ENCODE data around the gene SIAE. TPM values are rescaled to one million over a fixed set of nuclear protein-coding genes. Genes with fewer than 3 reads are reported as not detected.
"Not testable (repeated sequence)": the region's sequence is repeated elsewhere in the genome, so short reads cannot be mapped to it uniquely, and the experiment has no call there.

SIAE gene
- total RNA-seq, 1 donor from 2014 or later, result 4.8 TPM

DNA sequence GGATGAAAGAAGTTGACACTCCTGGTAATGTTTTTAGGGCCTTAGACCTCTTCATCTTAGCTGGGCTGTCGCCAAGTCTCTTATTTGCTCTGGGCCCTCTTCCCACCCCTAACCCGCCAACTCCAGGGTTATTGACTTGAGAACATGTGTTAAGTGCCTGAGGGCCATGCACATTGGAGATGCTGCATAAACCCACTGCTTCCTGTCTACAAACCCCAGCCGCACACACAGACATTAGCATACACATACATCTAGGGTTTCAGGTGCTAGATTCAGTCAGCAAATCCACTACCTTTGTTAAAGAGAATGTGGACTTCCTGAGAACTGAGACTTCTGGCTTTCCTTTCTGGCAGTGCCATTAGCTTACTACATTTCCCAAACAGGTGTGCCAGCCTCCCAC lies 61.5 kb downstream of the SIAE start:
- DNase-seq (ENCODE audit: low spot score in 2 of 2), result no peak
- TF ChIP-seq, protein P1, sequence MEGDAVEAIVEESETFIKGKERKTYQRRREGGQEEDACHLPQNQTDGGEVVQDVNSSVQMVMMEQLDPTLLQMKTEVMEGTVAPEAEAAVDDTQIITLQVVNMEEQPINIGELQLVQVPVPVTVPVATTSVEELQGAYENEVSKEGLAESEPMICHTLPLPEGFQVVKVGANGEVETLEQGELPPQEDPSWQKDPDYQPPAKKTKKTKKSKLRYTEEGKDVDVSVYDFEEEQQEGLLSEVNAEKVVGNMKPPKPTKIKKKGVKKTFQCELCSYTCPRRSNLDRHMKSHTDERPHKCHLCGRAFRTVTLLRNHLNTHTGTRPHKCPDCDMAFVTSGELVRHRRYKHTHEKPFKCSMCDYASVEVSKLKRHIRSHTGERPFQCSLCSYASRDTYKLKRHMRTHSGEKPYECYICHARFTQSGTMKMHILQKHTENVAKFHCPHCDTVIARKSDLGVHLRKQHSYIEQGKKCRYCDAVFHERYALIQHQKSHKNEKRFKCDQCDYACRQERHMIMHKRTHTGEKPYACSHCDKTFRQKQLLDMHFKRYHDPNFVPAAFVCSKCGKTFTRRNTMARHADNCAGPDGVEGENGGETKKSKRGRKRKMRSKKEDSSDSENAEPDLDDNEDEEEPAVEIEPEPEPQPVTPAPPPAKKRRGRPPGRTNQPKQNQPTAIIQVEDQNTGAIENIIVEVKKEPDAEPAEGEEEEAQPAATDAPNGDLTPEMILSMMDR (IDR thresholded peaks at IDR 0.05), result no peak
- Histone ChIP-seq H3K4me1 (no peaks in the 10 kb centered on the region), H3K4me3 (no peak overlapping the region), H3K27me3 (no peaks in the 10 kb centered on the region), H3K9me3 (no peaks in the 10 kb centered on the region), H3K27ac (no peak overlapping the region), H3K36me3 (no peaks in the 10 kb centered on the region)
- intact Hi-C loops (cut with DNase I), result no loop called here

DNA sequence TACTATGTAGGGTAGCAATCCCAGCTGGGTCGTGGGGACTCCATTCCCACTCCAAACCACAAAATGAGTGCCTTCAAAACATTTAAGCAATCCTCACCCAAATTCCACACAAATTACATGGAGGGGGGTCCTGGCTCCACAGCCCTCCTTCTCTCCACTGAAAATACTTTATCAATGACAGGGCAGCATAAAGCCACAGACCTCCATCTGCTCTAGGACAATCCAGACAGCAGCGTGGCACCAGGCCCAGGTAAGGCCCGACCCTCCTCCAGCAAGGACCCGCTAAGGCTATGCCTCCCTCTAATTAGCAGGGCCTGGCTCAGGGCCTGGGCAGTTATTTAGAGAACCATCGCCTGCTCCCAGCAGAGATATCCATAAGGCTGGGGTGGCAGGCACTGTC lies 62.5 kb downstream of the SIAE start, which contains the start of gene PANX3:
Gene PANX3 (plus strand): TSS at position 365 of the 400 bp plus-strand sequence. CDS start 129 bp downstream, outside the sequence.
- Histone ChIP-seq H3K27me3 (no peaks in the 10 kb centered on the region), H3K27ac (no peak within 1 kb of the TSS), H3K4me1 (no peaks in the 10 kb centered on the region), H3K4me3 (no peak within 1 kb of the TSS), H3K9me3 (no peaks in the 10 kb centered on the region), H3K36me3 (no peaks in the 10 kb centered on the region)
- no peak for DNase-seq (ENCODE audit: low spot score in 2 of 2)
- intact Hi-C loops (cut with DNase I), result no loop called here
- TF ChIP-seq, protein P1 (IDR thresholded peaks at IDR 0.05), result no peak

- H3K4me3 ChIP-seq, result no peak overlapping the region
- no peaks in the 10 kb centered on the region for H3K27me3 ChIP-seq
- H3K27ac ChIP-seq, result no peak overlapping the region
- no peaks in the 10 kb centered on the region for H3K36me3 ChIP-seq
- TF ChIP-seq, protein P1 (IDR thresholded peaks at IDR 0.05), result no peak
- no peaks in the 10 kb centered on the region for H3K9me3 ChIP-seq
- intact Hi-C loops (cut with DNase I), result no loop called here
- no peaks in the 10 kb centered on the region for H3K4me1 ChIP-seq
- no peak for DNase-seq (ENCODE audit: low spot score in 2 of 2)
Observed at GRCh38 chr11:124610295-124610694, 63.2 kb downstream of the SIAE start.

GRCh38 chr11:124608147-124608546 lies 65.4 kb downstream of the SIAE start:
- Histone ChIP-seq H3K4me1 (no peaks in the 10 kb centered on the region), H3K36me3 (no peaks in the 10 kb centered on the region), H3K9me3 (no peaks in the 10 kb centered on the region), H3K27me3 (no peaks in the 10 kb centered on the region), H3K27ac (no peak overlapping the region), H3K4me3 (no peak overlapping the region)
- DNase-seq (ENCODE audit: low spot score in 2 of 2), result no peak
- TF ChIP-seq, protein P1 (IDR thresholded peaks at IDR 0.05), result no peak
- intact Hi-C loops (cut with DNase I), result no loop called here

DNA sequence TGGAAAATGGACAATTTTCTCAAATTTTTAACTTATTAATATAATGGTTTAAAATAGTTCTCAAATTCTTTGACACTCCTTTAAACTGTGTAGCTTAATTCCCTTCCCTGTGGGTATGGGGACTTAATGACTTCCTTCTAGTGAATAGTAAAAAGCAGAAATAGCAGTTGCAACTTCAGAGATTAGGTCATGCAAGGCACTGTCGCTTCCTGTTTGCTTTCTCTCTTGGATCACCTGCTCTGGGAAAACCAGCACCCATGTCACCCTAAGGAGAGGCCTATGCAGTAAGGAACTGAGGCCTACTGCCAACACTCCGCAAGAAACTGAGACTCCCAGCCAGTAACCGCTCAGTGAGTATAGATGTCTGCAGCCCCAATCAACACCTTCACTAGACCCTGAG lies 67.8 kb downstream of the SIAE start:
- Histone ChIP-seq H3K27me3 (no peaks in the 10 kb centered on the region), H3K4me3 (no peak overlapping the region), H3K4me1 (no peaks in the 10 kb centered on the region), H3K9me3 (no peaks in the 10 kb centered on the region), H3K36me3 (no peaks in the 10 kb centered on the region), H3K27ac (no peak overlapping the region)
- no peak for DNase-seq (ENCODE audit: low spot score in 2 of 2)
- TF ChIP-seq, protein P1 (IDR thresholded peaks at IDR 0.05), result no peak
- intact Hi-C loops (cut with DNase I), result no loop called here

DNA sequence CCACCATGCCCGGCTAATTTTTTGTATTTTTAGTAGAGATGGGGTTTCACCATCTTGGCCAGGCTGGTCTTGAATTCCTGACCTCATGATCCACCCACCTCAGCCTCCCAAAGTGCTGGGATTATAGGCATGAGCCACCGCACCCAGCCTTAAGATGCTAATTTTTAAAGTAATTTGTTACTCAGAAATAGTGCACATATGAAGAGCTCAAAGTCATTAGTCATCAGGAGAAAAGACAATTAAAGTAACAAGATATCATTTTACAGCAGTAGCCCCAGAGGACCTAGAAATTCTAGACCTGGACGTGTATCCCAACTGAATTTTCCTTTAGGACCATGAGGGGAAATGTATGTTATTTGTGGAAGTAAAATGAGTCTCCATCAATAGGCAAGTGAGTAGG lies 70.8 kb downstream of the SIAE start:
- H3K9me3 ChIP-seq; intact Hi-C loops (cut with DNase I); H3K27me3 ChIP-seq; DNase-seq (ENCODE audit: low spot score in 2 of 2); H3K36me3 ChIP-seq; H3K27ac ChIP-seq; H3K4me3 ChIP-seq; H3K4me1 ChIP-seq: not testable (repeated sequence)

All from ascending aorta (tissue), 2 donors.